Rectal smooth muscle tissue (tissue), 1 donor: ENCODE data around the gene DUOX2.

Source experiments
- H3K27ac ChIP-seq: one replicate; pipeline ENCODE4 v1.7.0; 2013; ENCODE audit warnings: low read depth, low read length, inconsistent platforms
- H3K27me3 ChIP-seq: one replicate; pipeline ENCODE4 v1.7.0; 2013; ENCODE audit warnings: low read length; ENCODE audit not compliant: control insufficient read depth, insufficient read depth
- H3K36me3 ChIP-seq: one replicate; pipeline ENCODE4 v1.7.0; 2013; ENCODE audit warnings: low read length; ENCODE audit not compliant: control insufficient read depth, insufficient read depth
- H3K4me1 ChIP-seq: one replicate; pipeline ENCODE4 v1.7.0; 2013; ENCODE audit warnings: low read length; ENCODE audit not compliant: control insufficient read depth, insufficient read depth
- H3K4me3 ChIP-seq: one replicate; pipeline ENCODE4 v1.7.0; 2013; ENCODE audit warnings: low read length
- H3K9ac ChIP-seq: one replicate; pipeline ENCODE4 v1.7.0; 2013; ENCODE audit warnings: low read length

The DUOX2 gene

GRCh38 chr15:45148076-45149059 is 34.4 kb upstream of the DUOX2 start:
- Histone ChIP-seq H3K36me3 (no peaks in the 10 kb centered on the region), H3K9ac (no peak overlapping the region), H3K27me3 (no peaks in the 10 kb centered on the region), H3K4me1 (no peaks in the 10 kb centered on the region), H3K4me3 (no peak overlapping the region), H3K27ac (no peak overlapping the region)

GRCh38 chr15:45147606-45148005 is 33.6 kb upstream of the DUOX2 start:
- no peaks in the 10 kb centered on the region for H3K27me3 ChIP-seq
- H3K9ac ChIP-seq = no peak overlapping the region
- no peak overlapping the region for H3K4me3 ChIP-seq
- H3K4me1 ChIP-seq = no peaks in the 10 kb centered on the region
- H3K36me3 ChIP-seq = no peaks in the 10 kb centered on the region
- H3K27ac ChIP-seq = no peak overlapping the region

- no peaks in the 10 kb centered on the region for H3K36me3 ChIP-seq
- H3K27ac ChIP-seq = no peak overlapping the region
- H3K4me3 ChIP-seq = no peak overlapping the region
- no peaks in the 10 kb centered on the region for H3K4me1 ChIP-seq
- H3K27me3 ChIP-seq = no peaks in the 10 kb centered on the region
- no peak overlapping the region for H3K9ac ChIP-seq
Measured at GRCh38 chr15:45146405-45146804, 32.4 kb upstream of the DUOX2 start.

- no peaks in the 10 kb centered on the region for H3K36me3 ChIP-seq
- H3K4me3 ChIP-seq = no peak overlapping the region
- H3K27ac ChIP-seq = no peak overlapping the region
- H3K9ac ChIP-seq = no peak overlapping the region
- no peaks in the 10 kb centered on the region for H3K4me1 ChIP-seq
- no peaks in the 10 kb centered on the region for H3K27me3 ChIP-seq
Measured at GRCh38 chr15:45144775-45145174, 30.8 kb upstream of the DUOX2 start.

GRCh38 chr15:45143946-45144345 is 30.0 kb upstream of the DUOX2 start:
- Histone ChIP-seq H3K9ac (no peak overlapping the region), H3K27me3 (no peaks in the 10 kb centered on the region), H3K4me3 (no peak overlapping the region), H3K27ac (no peak overlapping the region), H3K36me3 (no peaks in the 10 kb centered on the region), H3K4me1 (no peaks in the 10 kb centered on the region)

- no peaks in the 10 kb centered on the region for H3K27me3 ChIP-seq
- H3K27ac ChIP-seq = no peak overlapping the region
- no peak overlapping the region for H3K4me3 ChIP-seq
- no peak overlapping the region for H3K9ac ChIP-seq
- H3K4me1 ChIP-seq = no peaks in the 10 kb centered on the region
- no peaks in the 10 kb centered on the region for H3K36me3 ChIP-seq
Measured at GRCh38 chr15:45143056-45143455, 29.1 kb upstream of the DUOX2 start.

GRCh38 chr15:45141386-45141785 is 27.4 kb upstream of the DUOX2 start:
- Histone ChIP-seq H3K27me3 (peaks cover 1% of the 10 kb centered on the region), H3K4me1 (no peaks in the 10 kb centered on the region), H3K9ac (no peak overlapping the region), H3K4me3 (no peak overlapping the region), H3K27ac (no peak overlapping the region), H3K36me3 (no peaks in the 10 kb centered on the region)

GRCh38 chr15:45140557-45141250 is 26.7 kb upstream of the DUOX2 start:
- Histone ChIP-seq H3K4me3 (no peak overlapping the region), H3K27ac (no peak overlapping the region), H3K36me3 (no peaks in the 10 kb centered on the region)

GRCh38 chr15:45139770-45140169 is 25.8 kb upstream of the DUOX2 start:
- Histone ChIP-seq H3K36me3 (no peaks in the 10 kb centered on the region), H3K27ac (no peak overlapping the region), H3K4me1 (no peaks in the 10 kb centered on the region), H3K9ac (no peak overlapping the region), H3K27me3 (peaks cover 9% of the 10 kb centered on the region), H3K4me3 (no peak overlapping the region)

More at GRCh38 chr15:45140557-45141250, 26.7 kb upstream of the DUOX2 start:
- H3K27me3 ChIP-seq = peaks cover 6% of the 10 kb centered on the region
- H3K9ac ChIP-seq = no peak overlapping the region
- no peaks in the 10 kb centered on the region for H3K4me1 ChIP-seq

GRCh38 chr15:45138814-45139765 is 25.1 kb upstream of the DUOX2 start:
- no peak overlapping the region for H3K9ac ChIP-seq
- H3K4me3 ChIP-seq = no peak overlapping the region
- peaks cover 16% of the 10 kb centered on the region for H3K27me3 ChIP-seq
- no peaks in the 10 kb centered on the region for H3K4me1 ChIP-seq
- H3K36me3 ChIP-seq = no peaks in the 10 kb centered on the region
- no peak overlapping the region for H3K27ac ChIP-seq

GRCh38 chr15:45137703-45138102 is 23.7 kb upstream of the DUOX2 start:
- peaks cover 17% of the 10 kb centered on the region for H3K27me3 ChIP-seq

GRCh38 chr15:45136378-45136764 is 22.4 kb upstream of the DUOX2 start:
- no peaks in the 10 kb centered on the region for H3K4me1 ChIP-seq
- peaks cover 17% of the 10 kb centered on the region for H3K27me3 ChIP-seq
- no peak overlapping the region for H3K9ac ChIP-seq
- no peak overlapping the region for H3K4me3 ChIP-seq
- no peaks in the 10 kb centered on the region for H3K36me3 ChIP-seq
- no peak overlapping the region for H3K27ac ChIP-seq

More at GRCh38 chr15:45137703-45138102, 23.7 kb upstream of the DUOX2 start:
- H3K27ac ChIP-seq = no peak overlapping the region
- H3K4me3 ChIP-seq = no peak overlapping the region
- no peak overlapping the region for H3K9ac ChIP-seq
- no peaks in the 10 kb centered on the region for H3K36me3 ChIP-seq
- no peaks in the 10 kb centered on the region for H3K4me1 ChIP-seq
